ENCODE measurements around the gene TUBB4B.

- no peak for TF ChIP-seq EZH2 (IDR thresholded peaks at IDR 0.05; ENCODE audit: low read depth, unreplicated experiment)
- peak in 1 of 2 experiments; percentile 16; a peak in 1 of 4 replicates for TF ChIP-seq CTCF (conservative IDR thresholded peaks at IDR 0.05; ENCODE audit: low read depth in 2 of 2)
- no peak for TF ChIP-seq EZH2phosphoT487 (IDR thresholded peaks at IDR 0.05; ENCODE audit: unreplicated experiment)
- TF ChIP-seq POLR2AphosphoS5 (IDR thresholded peaks at IDR 0.05; ENCODE audit: low read depth), result no peak
- TF ChIP-seq STAT1 (IDR thresholded peaks at IDR 0.05; ENCODE audit: unreplicated experiment), result no peak
- no peak for TF ChIP-seq ZNF114 (CRISPR knock-in tag; IDR thresholded peaks at IDR 0.05)
Measured at GRCh38 chr9:137278721-137279711, 37.9 kb downstream of the TUBB4B start.

All from GM23338 (cell line).